ENCODE data around the gene AMMECR1.
"Not testable (repeated sequence)": the region's sequence is repeated elsewhere in the genome, so short reads cannot be mapped to it uniquely, and the experiment has no call there.

AMMECR1 gene

GRCh38 chrX:110258552-110258951 lies 59.3 kb downstream of the AMMECR1 start:
- no peak for DNase-seq (ENCODE audit: low read depth, low spot score)

DNA sequence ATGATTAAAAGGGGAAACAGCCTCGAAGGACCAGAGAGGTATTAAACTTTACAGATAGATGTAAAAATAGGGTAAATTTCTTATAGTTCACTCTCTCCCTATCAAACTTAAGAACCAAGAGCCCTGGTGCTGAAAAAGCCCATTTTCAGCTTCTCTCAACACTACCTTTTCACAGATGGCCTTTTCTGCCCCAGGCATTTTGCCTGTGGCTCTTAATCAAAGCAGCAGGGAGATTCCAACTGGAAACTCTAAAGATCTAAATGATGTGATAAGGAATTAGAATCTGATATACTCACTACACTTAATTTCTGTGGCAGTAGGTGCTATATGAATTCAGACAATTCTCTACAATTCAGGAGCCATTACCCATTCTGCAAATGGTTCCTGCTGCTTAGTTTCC lies 60.0 kb downstream of the AMMECR1 start:
- DNase-seq (ENCODE audit: low read depth, low spot score), result no peak

DNA sequence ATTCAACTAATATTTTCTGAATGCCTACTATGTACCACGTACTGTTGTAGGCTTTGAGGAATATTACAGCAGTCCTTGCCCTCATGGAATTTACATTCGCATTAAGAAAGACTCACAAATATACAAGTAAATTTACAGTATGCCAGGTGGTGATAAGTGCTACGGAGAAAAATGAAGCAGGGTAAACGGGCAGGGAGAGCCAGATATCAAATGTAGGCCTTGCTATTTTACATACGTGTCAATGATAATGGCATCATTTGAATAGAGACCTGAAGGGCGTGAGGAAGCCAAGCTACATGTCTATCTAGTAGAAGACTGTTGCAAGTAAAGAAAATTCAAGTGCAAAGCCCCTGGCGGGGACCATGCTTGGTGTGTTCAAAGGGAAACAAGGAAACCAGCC lies 65.2 kb downstream of the AMMECR1 start:
- DNase-seq (ENCODE audit: low read depth, low spot score), result no peak

DNA sequence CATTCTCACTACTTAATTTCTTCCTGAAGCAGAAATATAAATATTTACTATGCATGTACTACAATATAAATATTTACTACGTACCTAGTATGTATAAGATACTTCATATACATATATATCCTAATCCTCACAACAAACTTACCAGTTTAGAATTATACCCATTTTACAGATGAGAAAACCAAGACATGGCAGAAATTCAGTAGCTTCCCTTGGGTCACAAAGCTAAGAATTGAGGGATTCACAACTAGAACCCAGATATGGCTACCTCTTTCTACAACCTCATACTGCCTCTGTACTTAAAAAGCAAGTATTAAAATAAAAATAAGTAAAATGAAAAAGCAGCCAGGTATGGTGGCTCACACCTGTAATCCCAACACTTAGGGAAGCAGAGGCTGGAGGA lies 65.9 kb downstream of the AMMECR1 start:
- no peak for DNase-seq (ENCODE audit: low read depth, low spot score)

GRCh38 chrX:110251526-110251925 lies 66.4 kb downstream of the AMMECR1 start:
- DNase-seq (ENCODE audit: low read depth, low spot score), result no peak

- no peak for DNase-seq (ENCODE audit: low read depth, low spot score)
Measured at GRCh38 chrX:110250847-110251246, 67.0 kb downstream of the AMMECR1 start.

DNA sequence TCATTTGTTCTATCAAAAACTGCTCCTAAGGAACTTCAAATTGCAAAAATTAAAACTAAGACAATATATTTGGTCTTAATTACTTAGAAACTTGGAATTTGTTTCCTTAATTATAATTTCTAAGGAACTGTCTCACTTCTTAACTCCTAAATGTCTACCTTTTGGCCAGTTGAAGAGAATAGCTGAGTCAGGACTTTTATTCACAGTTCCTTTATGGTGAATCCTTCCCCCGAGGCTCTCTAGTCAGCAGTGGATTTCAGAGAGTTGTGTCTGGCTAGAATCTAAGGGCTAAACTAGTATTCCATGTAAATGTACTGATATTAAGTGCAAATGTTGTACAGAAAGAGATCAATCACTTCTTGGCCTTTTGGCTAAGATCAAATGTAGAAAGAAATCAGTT lies 69.3 kb downstream of the AMMECR1 start:
- no peak for DNase-seq (ENCODE audit: low read depth, low spot score)

GRCh38 chrX:110245011-110245410 lies 72.9 kb downstream of the AMMECR1 start:
- no peak for DNase-seq (ENCODE audit: low read depth, low spot score)

GRCh38 chrX:110242371-110242770 lies 75.5 kb downstream of the AMMECR1 start:
- no peak for DNase-seq (ENCODE audit: low read depth, low spot score)

DNA sequence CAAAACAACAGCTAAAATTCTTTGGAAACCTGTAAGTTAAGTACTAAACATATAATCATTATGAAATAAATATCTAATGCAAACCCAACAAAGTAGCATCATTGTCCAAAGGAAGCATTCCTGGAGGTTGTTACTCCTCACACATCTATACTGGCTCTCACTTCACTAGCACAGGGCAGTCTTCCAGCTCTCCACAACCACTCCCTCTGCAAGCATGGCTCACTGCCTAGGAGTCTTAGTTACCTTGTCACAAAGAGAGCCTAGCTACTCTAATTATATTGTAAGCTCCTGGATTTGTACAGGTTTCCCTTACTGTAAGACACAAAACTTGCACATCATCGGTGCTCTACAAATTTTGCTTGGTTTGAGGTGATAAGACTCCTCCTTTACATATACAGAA lies 76.1 kb downstream of the AMMECR1 start:
- DNase-seq (ENCODE audit: low read depth, low spot score), result no peak

- not testable (repeated sequence) for DNase-seq (ENCODE audit: low read depth, low spot score)
Measured at GRCh38 chrX:110238259-110238658, 79.6 kb downstream of the AMMECR1 start.

DNA sequence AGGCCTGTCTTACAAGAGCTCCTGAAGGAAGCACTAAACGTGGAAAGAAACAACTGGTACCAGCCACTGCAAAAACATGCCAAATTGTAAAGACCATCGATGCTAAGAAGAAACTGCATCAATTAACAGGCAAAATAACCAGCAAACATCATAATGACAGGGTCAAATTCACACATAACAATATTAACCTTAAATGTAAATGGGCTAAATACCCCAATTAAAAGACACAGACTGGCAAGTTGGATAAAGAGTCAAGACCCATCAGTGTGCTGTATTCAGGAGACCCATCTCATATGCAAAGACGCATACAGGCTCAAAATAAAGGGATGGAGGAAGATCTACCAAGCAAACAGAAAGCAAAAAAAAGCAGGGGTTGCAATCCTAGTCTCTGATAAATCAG lies 86.4 kb downstream of the AMMECR1 start:
- DNase-seq (ENCODE audit: low read depth, low spot score), result not testable (repeated sequence)

DNA sequence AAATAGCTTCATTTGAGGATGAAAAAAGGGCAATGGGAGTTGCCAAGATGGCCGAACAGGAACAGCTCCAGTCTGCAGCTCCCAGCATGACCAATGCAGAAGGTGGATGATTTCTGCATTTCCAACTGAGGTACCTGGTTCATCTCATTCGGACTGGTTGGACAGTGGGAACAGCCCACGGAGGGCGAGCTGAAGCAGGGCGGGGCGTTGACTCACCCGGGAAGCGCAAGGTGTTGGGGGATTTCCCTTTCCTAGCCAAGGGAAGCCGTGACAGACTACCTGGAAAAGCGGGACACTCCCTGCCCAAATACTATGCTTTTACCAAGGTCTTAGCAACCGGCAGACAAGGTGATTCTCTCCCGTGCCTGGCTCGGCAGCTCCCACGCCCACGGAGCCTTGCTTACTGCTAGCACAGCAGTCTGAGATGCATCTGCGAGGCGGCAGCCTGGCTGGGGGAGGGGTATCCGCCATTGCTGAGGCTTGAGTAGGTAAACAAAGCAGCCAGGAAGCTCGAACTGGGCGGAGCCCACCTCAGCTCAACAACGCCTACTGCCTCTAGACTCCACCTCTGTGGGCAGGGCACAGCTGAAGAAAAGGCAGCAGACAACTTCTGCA lies 88.3 kb downstream of the AMMECR1 start:
- peak; percentile 8 for DNase-seq (ENCODE audit: low read depth, low spot score)

DNA sequence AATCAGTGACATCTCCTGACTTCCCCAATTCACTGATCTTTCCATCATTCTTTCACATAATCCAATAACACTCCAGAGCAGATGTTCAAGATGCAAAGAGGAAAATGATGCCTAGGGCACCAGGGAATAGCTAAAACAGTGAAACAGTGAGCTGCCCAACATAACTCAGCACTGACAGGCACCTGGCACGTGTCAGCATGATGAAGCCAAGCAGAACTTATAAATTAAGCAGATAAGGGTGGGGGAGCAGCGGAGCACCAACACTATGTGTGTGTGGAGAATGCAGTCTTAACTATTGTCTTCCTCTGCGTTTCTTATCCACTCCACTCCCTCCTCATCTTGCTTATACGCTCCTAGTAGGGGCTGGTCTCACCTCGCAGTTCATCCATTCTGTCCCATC lies 89.4 kb downstream of the AMMECR1 start:
- DNase-seq (ENCODE audit: low read depth, low spot score), result no peak

- DNase-seq (ENCODE audit: low read depth, low spot score), result no peak
Measured at GRCh38 chrX:110226931-110227330, 91.0 kb downstream of the AMMECR1 start.

GRCh38 chrX:110224926-110225617 lies 92.8 kb downstream of the AMMECR1 start:
- DNase-seq (ENCODE audit: low read depth, low spot score), result no peak

DNA sequence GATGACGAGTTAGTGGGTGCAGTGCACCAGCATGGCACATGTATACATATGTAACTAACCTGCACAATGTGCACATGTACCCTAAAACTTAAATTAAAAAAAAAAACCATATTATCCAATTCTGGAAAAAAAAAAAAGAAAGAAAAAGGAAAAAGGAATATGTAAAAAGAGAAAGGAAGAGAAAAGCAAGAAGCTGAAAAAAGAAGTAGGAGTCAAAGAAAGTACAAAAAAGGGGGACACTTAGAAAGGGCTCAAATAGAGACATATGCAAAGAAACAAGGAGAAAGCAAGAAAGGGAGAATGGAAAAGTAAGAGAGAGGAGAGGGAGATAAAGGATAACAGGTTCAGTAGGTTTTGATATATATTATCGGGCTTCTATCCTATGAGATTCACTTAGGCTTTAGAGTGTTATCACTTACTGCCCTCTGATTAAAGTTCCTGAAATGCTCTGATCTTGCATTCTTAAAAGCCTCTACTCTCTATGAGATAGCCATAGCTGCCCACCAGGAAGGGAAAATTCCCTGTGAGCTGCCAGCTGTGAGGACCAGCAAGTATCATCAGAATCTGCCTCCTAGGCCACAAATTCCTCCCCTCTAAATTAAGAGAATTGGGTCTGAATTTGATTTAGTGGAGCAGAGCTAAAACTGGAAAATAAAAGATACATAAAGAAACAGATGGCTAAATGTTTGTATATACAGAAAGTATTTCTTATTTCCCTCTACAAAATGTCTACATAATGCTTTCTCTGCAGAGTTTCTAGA lies 95.2 kb downstream of the AMMECR1 start:
- no peak for DNase-seq (ENCODE audit: low read depth, low spot score)

- no peak for DNase-seq (ENCODE audit: low read depth, low spot score)
Measured at GRCh38 chrX:110219920-110220319, 98.0 kb downstream of the AMMECR1 start.

DNA sequence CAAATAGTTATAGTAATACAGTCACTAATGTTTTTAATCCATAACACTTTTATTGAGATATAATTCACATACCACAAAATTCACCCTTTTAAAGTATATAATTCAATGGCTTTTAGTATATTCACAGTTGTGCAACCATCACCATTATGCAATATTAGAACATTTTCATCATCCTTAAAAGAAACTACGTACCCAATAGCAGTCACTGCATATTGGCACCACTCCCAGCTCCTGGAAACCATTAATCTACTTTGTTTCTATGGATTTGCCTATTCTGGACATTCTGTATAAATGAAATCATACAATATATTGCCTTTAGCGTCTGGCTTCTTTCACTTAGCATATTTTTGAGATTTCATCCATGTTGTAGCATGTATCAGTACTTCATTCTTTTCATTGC lies 99.3 kb downstream of the AMMECR1 start:
- no peak for DNase-seq (ENCODE audit: low read depth, low spot score)

DNA sequence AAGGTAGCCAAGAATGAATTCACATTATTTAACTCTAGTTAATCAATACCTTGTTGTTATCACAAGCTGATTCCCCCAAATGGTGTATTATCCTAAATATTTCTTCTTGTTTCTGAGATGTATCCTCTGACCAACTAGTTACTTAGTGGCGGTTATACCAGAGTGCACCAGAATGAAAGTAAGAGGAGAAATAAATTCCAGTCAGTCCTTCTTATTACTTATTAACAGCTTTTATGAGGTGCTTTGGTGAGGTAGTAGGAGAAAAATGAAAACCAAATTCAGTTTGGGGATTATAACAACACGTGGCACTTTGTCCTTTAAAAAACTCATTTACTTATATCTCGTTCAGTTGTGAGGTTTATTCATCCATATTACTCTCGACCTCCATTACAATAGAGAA lies 101.9 kb downstream of the AMMECR1 start:
- DNase-seq (ENCODE audit: low read depth, low spot score), result no peak

DNA sequence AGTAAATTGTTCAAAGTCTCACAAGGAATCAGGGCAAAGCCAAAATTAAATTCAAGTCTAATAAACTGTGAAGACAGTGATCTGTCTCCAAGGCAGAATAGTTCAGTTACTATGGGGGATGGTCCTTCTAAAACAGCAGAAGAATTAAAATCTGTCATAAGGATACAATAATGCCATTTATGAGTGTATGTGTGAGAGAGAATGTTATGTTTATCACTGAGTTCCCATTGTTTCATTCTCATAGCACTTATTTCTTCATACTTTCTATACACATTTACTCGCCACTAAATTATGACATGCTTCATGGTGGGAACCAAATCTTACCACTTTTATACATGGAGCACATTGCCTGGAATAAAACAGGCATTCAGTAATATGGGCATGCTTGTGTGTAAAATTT lies 102.5 kb downstream of the AMMECR1 start:
- no peak for DNase-seq (ENCODE audit: low read depth, low spot score)

DNA sequence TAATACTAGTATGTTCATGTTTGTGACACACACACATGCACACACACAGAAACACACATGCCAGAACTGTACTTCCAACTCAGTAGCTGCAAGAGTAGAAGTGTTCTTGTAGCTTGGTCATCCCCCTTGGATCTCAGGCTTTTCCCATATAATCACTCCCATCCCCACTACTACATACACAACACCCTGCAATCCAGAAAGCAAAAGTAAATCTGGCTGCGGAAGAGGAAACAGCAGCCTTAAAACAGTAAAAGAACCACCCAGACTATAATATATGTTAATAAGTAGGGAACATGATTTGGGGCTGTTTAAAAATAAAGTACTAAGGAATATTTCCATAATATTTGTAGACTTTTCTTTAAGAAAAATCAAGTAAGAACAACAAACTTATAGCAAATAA lies 103.2 kb downstream of the AMMECR1 start:
- DNase-seq (ENCODE audit: low read depth, low spot score), result no peak

- no peak for DNase-seq (ENCODE audit: low read depth, low spot score)
Measured at GRCh38 chrX:110213183-110213582, 104.7 kb downstream of the AMMECR1 start.
